ENCODE data around the gene CWF19L1.

The CWF19L1 gene

GRCh38 chr10:100248820-100249219 is 18.6 kb downstream of the CWF19L1 start:
- no peak for DNase-seq

GRCh38 chr10:100245484-100246220 is 21.8 kb downstream of the CWF19L1 start:
- no peak for DNase-seq

- no peak for DNase-seq
Observed at GRCh38 chr10:100239851-100240250, 27.6 kb downstream of the CWF19L1 start.

- no peak for DNase-seq
Observed at GRCh38 chr10:100238429-100238828, 29.0 kb downstream of the CWF19L1 start.

- DNase-seq: no peak
Observed at GRCh38 chr10:100232101-100232500, 35.3 kb downstream of the CWF19L1 start.

- no peak for DNase-seq
Observed at GRCh38 chr10:100229819-100230422, 37.5 kb downstream of the CWF19L1 start.

- no peak for DNase-seq
Observed at GRCh38 chr10:100223879-100224278, 43.6 kb downstream of the CWF19L1 start.

GRCh38 chr10:100222529-100222928 is 44.9 kb downstream of the CWF19L1 start:
- DNase-seq: no peak

- no peak for DNase-seq
Observed at GRCh38 chr10:100216006-100216405, 51.4 kb downstream of the CWF19L1 start.

- DNase-seq: no peak
Observed at GRCh38 chr10:100209303-100209702, 58.1 kb downstream of the CWF19L1 start.

GRCh38 chr10:100208276-100208675 is 59.2 kb downstream of the CWF19L1 start:
- no peak for DNase-seq

- DNase-seq: no peak
Observed at GRCh38 chr10:100204370-100204769, 63.1 kb downstream of the CWF19L1 start.

GRCh38 chr10:100201549-100201948 is 65.9 kb downstream of the CWF19L1 start:
- no peak for DNase-seq

GRCh38 chr10:100194711-100195110 is 72.7 kb downstream of the CWF19L1 start:
- DNase-seq: no peak

- DNase-seq: peak; percentile 85
Observed at GRCh38 chr10:100192350-100192749, 75.1 kb downstream of the CWF19L1 start.

- peak; percentile 14 for DNase-seq
Observed at GRCh38 chr10:100186253-100187212, 80.9 kb downstream of the CWF19L1 start.

GRCh38 chr10:100185364-100186252 is 81.8 kb downstream of the CWF19L1 start, which contains the start of gene ERLIN1:
TSS of gene ERLIN1 (minus strand) at chr10:100186029. CDS start at chr10:100185626, 403 bp downstream.
- DNase-seq: peak; percentile 93

- peak; percentile 18 for DNase-seq
Observed at GRCh38 chr10:100184840-100185239, 82.6 kb downstream of the CWF19L1 start.

- no peak for DNase-seq
Observed at GRCh38 chr10:100184426-100184825, 83.0 kb downstream of the CWF19L1 start.

- peak; percentile 88 for DNase-seq
Observed at GRCh38 chr10:100183481-100183880, 84.0 kb downstream of the CWF19L1 start.

- no peak for DNase-seq
Observed at GRCh38 chr10:100182908-100183307, 84.5 kb downstream of the CWF19L1 start.

All from inflammatory macrophage treated with lipopolysaccharide for 4 hours (primary cell).